Testis (tissue), 3 donors: ENCODE data around the gene ZNF717. TPM values are rescaled to one million over a fixed set of nuclear protein-coding genes. Genes with fewer than 3 reads are reported as not detected.

Experiments used
- DNase-seq: peaks from one replicate; pipeline ENCODE4 v3.0.0-alpha.2; 2019
- H3K27ac ChIP-seq, 2 donors: fragments of 200-600 bp; sonication (generic); one replicate each; pipeline ENCODE4 v1.5.1; 2019
- H3K27me3 ChIP-seq: fragments of 200-600 bp; sonication (generic); one replicate; pipeline ENCODE4 v1.5.1; 2019
- H3K36me3 ChIP-seq: fragments of 200-600 bp; sonication (generic); one replicate; pipeline ENCODE4 v1.5.1; 2017; ENCODE audit warnings: low read depth; ENCODE audit errors: missing control alignments
- H3K4me1 ChIP-seq: fragments of 200-600 bp; sonication (generic); one replicate; pipeline ENCODE4 v1.5.1; 2019
- H3K4me3 ChIP-seq, 2 donors: fragments of 200-600 bp; sonication (generic); one replicate each; pipeline ENCODE4 v1.5.1; 2017 to 2019
- H3K9me3 ChIP-seq: fragments of 200-600 bp; sonication (generic); one replicate; pipeline ENCODE4 v1.5.1; 2017
- CTCF ChIP-seq, 3 experiments: fragments of 450-650 bp in 2 of 3; fragments of 200-600 bp in 1 of 3; sonication (generic) in 1 of 3; IDR thresholded peaks; one replicate each; pipeline ENCODE4 v1.5.1; 2016 to 2019; ENCODE audit warnings: antibody characterized with exemption in 3 of 3, mild to moderate bottlenecking in 2 of 3, moderate library complexity in 1 of 3
- POLR2A ChIP-seq: fragments of 450-650 bp; IDR thresholded peaks from one replicate; pipeline ENCODE4 v1.6.1; 2017; ENCODE audit warnings: antibody characterized with exemption, mild to moderate bottlenecking, moderate library complexity
- WGBS, 2 donors: methylation state at CpG; one replicate each; pipeline ENCODE4 v1.1.5; 2018; 5-methylcytosine and 5-hydroxymethylcytosine counted together
- intact Hi-C: fragments of 100-400 bp; cut with DNase I; formaldehyde crosslinking; loops from one replicate; pipeline ENCODE4 v1.15.1; 2023; ENCODE audit warnings: low total_unique reads
- microRNA-seq, 2 donors: library from miRNA; unstranded; fragments of <30 nt; microRNA quantifications; one replicate each; pipeline ENCODE4, GENCODE V29; 2016; ENCODE audit warnings: borderline number of aligned reads in 2 of 2, borderline replicate concordance in 1 of 2
- polyA plus RNA-seq: library from polyadenylated mRNA; stranded (reverse); fragments of 350-450 nt; fragmentation: Illumina TruSeq; extraction: RNeasy Lipid Tissue Mini Kit (QIAGEN cat#74804); gene quantifications from one replicate; pipeline ENCODE4 v1.2.3, GENCODE V29; 2014; ENCODE audit warnings: low read depth, low replicate concordance; ENCODE audit not compliant: insufficient read depth
- small RNA-seq, 2 donors: library from RNA; depleted of rRNA; stranded (forward); fragments of <200 nt; gene quantifications; one replicate each; pipeline ENCODE3, GENCODE V24; 2016
- total RNA-seq, 2 donors: library from RNA; depleted of rRNA; stranded (reverse); fragments of >200 nt; gene quantifications; one replicate each; pipeline ENCODE4 v1.2.3, GENCODE V29; 2016

Gene ZNF717
- total and polyA plus RNA-seq, 3 donors from 2014 or later, result 10.8 to 41.1 (median 31.2) TPM

GRCh38 chr3:75727985-75728384 lies 57.4 kb downstream of the ZNF717 start:
- 88 to 91% methylated on average over 2 of the region's 2 CpGs for WGBS, 2 donors

GRCh38 chr3:75692061-75692460 lies 93.3 kb downstream of the ZNF717 start:
- WGBS, 2 donors, result 42 to 84% methylated on average over 2 of the region's 2 CpGs
- Histone ChIP-seq H3K27me3 (no peaks in the 10 kb centered on the region), H3K27ac (no peak overlapping the region), H3K4me3 (no peak overlapping the region), H3K4me1 (no peaks in the 10 kb centered on the region), H3K36me3 (no peaks in the 10 kb centered on the region), H3K9me3 (no peaks in the 10 kb centered on the region)
- no peak for TF ChIP-seq CTCF (IDR thresholded peaks at IDR 0.05)
- no peak for TF ChIP-seq POLR2A
- no peak for DNase-seq
- intact Hi-C loops, result no loop called here

More at GRCh38 chr3:75727985-75728384, 57.4 kb downstream of the ZNF717 start:
- Histone ChIP-seq H3K36me3 (peaks cover 3% of the 10 kb centered on the region), H3K9me3 (no peaks in the 10 kb centered on the region), H3K4me3 (no peak overlapping the region), H3K27ac (no peak overlapping the region), H3K27me3 (no peaks in the 10 kb centered on the region), H3K4me1 (no peaks in the 10 kb centered on the region)
- intact Hi-C loops, result no loop called here
- DNase-seq, result no peak
- TF ChIP-seq POLR2A (no peak), CTCF (IDR thresholded peaks at IDR 0.05) (no peak)

- H3K4me1 ChIP-seq, result no peaks in the 10 kb centered on the region
- H3K4me3 ChIP-seq, result no peak overlapping the region
- H3K9me3 ChIP-seq, result no peaks in the 10 kb centered on the region
- WGBS, 2 donors, result 79 to 97% methylated on average over 9 of the region's 9 CpGs
- TF ChIP-seq POLR2A (no peak), CTCF (IDR thresholded peaks at IDR 0.05) (no peak)
- intact Hi-C loops, result no loop called here
- no peak overlapping the region for H3K27ac ChIP-seq
- no peaks in the 10 kb centered on the region for H3K27me3 ChIP-seq
- DNase-seq, result no peak
- H3K36me3 ChIP-seq, result no peaks in the 10 kb centered on the region
Measured at GRCh38 chr3:75687323-75687722, 98.0 kb downstream of the ZNF717 start.

Small RNAs within 50 kb of the gene (microRNA-seq; reads per million reads assigned to microRNA genes)
- gene MIR4273, result 0 to 0.70 reads per million in 2 donors

Small RNAs within 50 kb of the gene (small RNA-seq; reads per million reads assigned to genes)
- 0 reads per million in 2 donors for gene MIR4273

Other genes with a start within 250 kb of the ZNF717 start
- under 1 TPM; 0.37 to 0.55 TPM for gene FRG2C, start 121.2 kb downstream of the ZNF717 start, total RNA-seq
- gene FRG2C, start 121.2 kb downstream of the ZNF717 start, polyA plus RNA-seq, result 1.1 TPM